ENCODE results near the gene KYNU.

The KYNU gene

GRCh38 chr2:142937347-142937746 lies 59.9 kb downstream of the KYNU start:
- TF ChIP-seq, protein P1, sequence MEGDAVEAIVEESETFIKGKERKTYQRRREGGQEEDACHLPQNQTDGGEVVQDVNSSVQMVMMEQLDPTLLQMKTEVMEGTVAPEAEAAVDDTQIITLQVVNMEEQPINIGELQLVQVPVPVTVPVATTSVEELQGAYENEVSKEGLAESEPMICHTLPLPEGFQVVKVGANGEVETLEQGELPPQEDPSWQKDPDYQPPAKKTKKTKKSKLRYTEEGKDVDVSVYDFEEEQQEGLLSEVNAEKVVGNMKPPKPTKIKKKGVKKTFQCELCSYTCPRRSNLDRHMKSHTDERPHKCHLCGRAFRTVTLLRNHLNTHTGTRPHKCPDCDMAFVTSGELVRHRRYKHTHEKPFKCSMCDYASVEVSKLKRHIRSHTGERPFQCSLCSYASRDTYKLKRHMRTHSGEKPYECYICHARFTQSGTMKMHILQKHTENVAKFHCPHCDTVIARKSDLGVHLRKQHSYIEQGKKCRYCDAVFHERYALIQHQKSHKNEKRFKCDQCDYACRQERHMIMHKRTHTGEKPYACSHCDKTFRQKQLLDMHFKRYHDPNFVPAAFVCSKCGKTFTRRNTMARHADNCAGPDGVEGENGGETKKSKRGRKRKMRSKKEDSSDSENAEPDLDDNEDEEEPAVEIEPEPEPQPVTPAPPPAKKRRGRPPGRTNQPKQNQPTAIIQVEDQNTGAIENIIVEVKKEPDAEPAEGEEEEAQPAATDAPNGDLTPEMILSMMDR (IDR thresholded peaks at IDR 0.05; ENCODE audit: low read depth, low read length, missing control alignments) = no peak
- Histone ChIP-seq H3K27ac (no peak overlapping the region), H3K4me3 (ENCODE audit: low read depth, low read length) (no peak overlapping the region), H3K27me3 (replicated peaks) (no peaks in the 10 kb centered on the region), H3K36me3 (replicated peaks) (no peaks in the 10 kb centered on the region)
- DNase-seq = no peak
- in situ Hi-C loops (cut with HindIII; ENCODE audit: low pct_ligation_motif_present, low sequenced_read_pairs) = no loop called here

DNA sequence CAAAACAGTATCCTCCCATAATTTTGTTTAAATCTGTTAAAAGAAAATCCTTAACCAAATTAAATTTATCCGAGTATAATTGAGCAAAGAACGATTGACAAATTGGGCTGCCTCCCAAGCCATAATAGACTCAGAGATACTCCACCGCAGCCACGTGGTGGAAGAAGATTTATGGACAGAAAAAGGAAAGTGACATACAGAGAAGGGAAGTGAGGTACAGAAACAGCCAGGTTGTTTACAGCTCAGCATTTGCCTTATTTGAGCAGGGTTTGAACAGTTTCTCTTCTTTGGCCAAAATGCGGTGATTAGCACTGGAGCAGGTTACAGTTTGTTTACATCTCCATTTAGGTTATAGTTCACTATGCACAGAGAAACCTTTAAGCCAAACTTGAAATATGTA lies 60.8 kb downstream of the KYNU start:
- Histone ChIP-seq H3K4me3 (ENCODE audit: low read depth, low read length) (no peak overlapping the region), H3K27me3 (replicated peaks) (no peaks in the 10 kb centered on the region), H3K36me3 (replicated peaks) (no peaks in the 10 kb centered on the region), H3K27ac (no peak overlapping the region)
- no peak for DNase-seq
- TF ChIP-seq, protein P1 (IDR thresholded peaks at IDR 0.05; ENCODE audit: low read depth, low read length, missing control alignments) = no peak
- in situ Hi-C loops (cut with HindIII; ENCODE audit: low pct_ligation_motif_present, low sequenced_read_pairs) = no loop called here

- no peaks in the 10 kb centered on the region for H3K36me3 ChIP-seq (replicated peaks)
- no peak overlapping the region for H3K27ac ChIP-seq
- no peak overlapping the region for H3K4me3 ChIP-seq (ENCODE audit: low read depth, low read length)
- H3K27me3 ChIP-seq (replicated peaks) = no peaks in the 10 kb centered on the region
- TF ChIP-seq, protein P1 (IDR thresholded peaks at IDR 0.05; ENCODE audit: low read depth, low read length, missing control alignments) = no peak
- DNase-seq = no peak
- in situ Hi-C loops (cut with HindIII; ENCODE audit: low pct_ligation_motif_present, low sequenced_read_pairs) = no loop called here
These were observed 63.3 kb downstream of the KYNU start for GRCh38 chr2:142940606-142941223.

DNA sequence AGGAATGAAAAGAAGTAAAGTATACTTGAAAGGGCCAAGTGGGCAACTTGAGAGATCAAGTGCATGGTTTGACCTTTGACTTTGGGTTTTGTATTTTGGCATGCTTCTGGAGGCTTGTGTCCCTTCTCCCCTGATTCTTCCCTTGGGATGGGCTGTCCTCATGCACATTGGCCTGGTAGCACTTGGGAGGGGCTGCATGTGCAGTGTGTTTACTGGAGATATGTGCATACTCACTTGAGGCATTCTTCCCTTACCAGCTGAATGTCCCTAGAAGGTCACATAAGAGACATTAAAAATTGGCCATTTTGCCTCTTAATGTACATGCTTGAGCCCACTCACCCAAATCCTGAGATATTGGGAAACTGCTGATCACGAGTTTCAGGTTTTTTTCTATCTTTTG lies 65.2 kb downstream of the KYNU start:
- no peaks in the 10 kb centered on the region for H3K27me3 ChIP-seq (replicated peaks)
- in situ Hi-C loops (cut with HindIII; ENCODE audit: low pct_ligation_motif_present, low sequenced_read_pairs) = no loop called here
- no peak for DNase-seq
- TF ChIP-seq, protein P1 (IDR thresholded peaks at IDR 0.05; ENCODE audit: low read depth, low read length, missing control alignments) = no peak
- no peaks in the 10 kb centered on the region for H3K36me3 ChIP-seq (replicated peaks)
- no peak overlapping the region for H3K27ac ChIP-seq
- no peak overlapping the region for H3K4me3 ChIP-seq (ENCODE audit: low read depth, low read length)

DNA sequence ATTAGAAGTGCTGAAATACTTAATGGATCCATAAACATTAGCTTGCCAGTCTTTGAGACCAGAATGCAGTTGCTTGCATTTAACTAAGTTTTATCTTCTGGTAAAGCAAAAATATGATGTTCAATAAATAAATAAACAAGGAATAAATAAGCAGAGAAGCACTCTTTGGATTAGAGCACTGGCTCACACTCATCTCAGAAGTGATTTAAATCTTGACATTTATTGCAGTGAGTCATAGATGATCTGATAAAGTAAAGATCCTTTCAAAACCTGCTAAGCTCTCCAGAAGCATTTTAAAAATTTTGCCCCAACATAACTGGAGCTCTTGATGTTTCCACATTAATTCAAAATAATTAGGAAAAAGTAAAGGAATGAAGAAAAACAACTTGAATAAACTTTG lies 66.8 kb downstream of the KYNU start:
- Histone ChIP-seq H3K27ac (no peak overlapping the region), H3K4me3 (ENCODE audit: low read depth, low read length) (no peak overlapping the region), H3K36me3 (replicated peaks) (no peaks in the 10 kb centered on the region), H3K27me3 (replicated peaks) (no peaks in the 10 kb centered on the region)
- no peak for DNase-seq
- in situ Hi-C loops (cut with HindIII; ENCODE audit: low pct_ligation_motif_present, low sequenced_read_pairs) = no loop called here
- TF ChIP-seq, protein P1 (IDR thresholded peaks at IDR 0.05; ENCODE audit: low read depth, low read length, missing control alignments) = no peak

DNA sequence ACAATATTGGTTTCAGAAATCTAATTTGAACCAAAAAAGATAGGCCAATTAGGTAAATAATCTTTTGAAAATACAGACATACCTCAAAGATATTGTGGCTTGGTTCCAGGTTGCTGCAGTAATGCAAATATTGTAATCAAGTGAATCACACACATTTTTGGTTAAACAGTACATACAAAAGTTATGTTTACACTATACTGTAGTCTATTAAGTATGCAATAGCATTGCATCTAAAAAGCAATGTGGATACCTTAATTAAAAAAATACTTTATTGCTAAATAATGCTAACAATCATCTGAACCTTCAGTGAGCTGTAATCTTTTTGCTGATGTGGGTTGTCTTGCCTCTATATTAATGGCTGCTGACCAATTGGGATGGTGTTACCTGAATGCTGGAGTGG lies 67.3 kb downstream of the KYNU start:
- Histone ChIP-seq H3K36me3 (replicated peaks) (no peaks in the 10 kb centered on the region), H3K27ac (no peak overlapping the region), H3K27me3 (replicated peaks) (no peaks in the 10 kb centered on the region), H3K4me3 (ENCODE audit: low read depth, low read length) (no peak overlapping the region)
- in situ Hi-C loops (cut with HindIII; ENCODE audit: low pct_ligation_motif_present, low sequenced_read_pairs) = no loop called here
- DNase-seq = peak; percentile 26
- TF ChIP-seq, protein P1 (IDR thresholded peaks at IDR 0.05; ENCODE audit: low read depth, low read length, missing control alignments) = no peak
